ENCODE results near the gene TSG101. TPM values are rescaled to one million over a fixed set of nuclear protein-coding genes. Genes with fewer than 3 reads are reported as not detected.

Gene TSG101
- total and polyA plus RNA-seq, 10 of the 15 experiments (the other 5 are each of a cell fraction or from before 2014, with no cell fraction given): 22.3 to 147 (median 84.9) TPM

GRCh38 chr11:18521122-18521521, 5.6 kb downstream of the TSG101 start (continued):
- no peak for TF ChIP-seq ZNF592 (IDR thresholded peaks at IDR 0.05)
- TF ChIP-seq IRF3 (IDR thresholded peaks at IDR 0.05): no peak
- no peak for TF ChIP-seq PAX8 (IDR thresholded peaks at IDR 0.05)
- TF ChIP-seq HDAC6 (IDR thresholded peaks at IDR 0.05; ENCODE audit: unreplicated experiment): no peak
- no peak for TF ChIP-seq MTA2 (IDR thresholded peaks at IDR 0.05; ENCODE audit: low read depth)
- no peak for TF ChIP-seq POLR2A (IDR thresholded peaks at IDR 0.05; ENCODE audit: low read depth, low read length)

- intact Hi-C loops (cut with micrococcal nuclease; ENCODE audit: unreplicated experiment): no loop called here
- ChIA-PET SMC1A (ENCODE audit: uncharacterized antibody, unreplicated experiment) (interaction anchor here (0.6 to 1.3 kb wide), 3 partner anchors 9 to 259 kb away, joined by 3 to 4 read pairs (median 3); no protein-coding TSS in a partner anchor), POLR2A (no interaction called here)
Measured at GRCh38 chr11:18502352-18502751, 24.4 kb downstream of the TSG101 start.

More at GRCh38 chr11:18502352-18502751, 24.4 kb downstream of the TSG101 start:
- Histone ChIP-seq H3K27ac (ENCODE audit: control insufficient read depth, insufficient read depth) (no peak overlapping the region), H2AFZ (ENCODE audit: control insufficient read depth, low read depth, low read length) (no peak overlapping the region), H3K4me1 (ENCODE audit: control insufficient read depth, insufficient read depth, low read length) (no peaks in the 10 kb centered on the region), H3K9ac (ENCODE audit: control insufficient read depth, insufficient read depth, low read length) (no peak overlapping the region), H3K4me2 (ENCODE audit: control insufficient read depth, insufficient read depth) (no peak overlapping the region), H4K20me1 (ENCODE audit: control insufficient read depth, insufficient read depth) (no peaks in the 10 kb centered on the region), H3K27me3 (replicated peaks in 1 of 2; ENCODE audit: control insufficient read depth in 2 of 2, insufficient read depth in 2 of 2, low read length in 1 of 2) (no peaks in the 10 kb centered on the region), H3K9me3 (replicated peaks; ENCODE audit: control insufficient read depth, insufficient read depth, low read length) (no peaks in the 10 kb centered on the region), H3K79me2 (ENCODE audit: control insufficient read depth, insufficient read depth, low read length) (no peaks in the 10 kb centered on the region), H3K4me3 (no peak overlapping the region), H3K36me3 (ENCODE audit: control insufficient read depth in 2 of 2, insufficient read depth in 2 of 2, low read length in 1 of 2) (peaks cover 0 to 26% of the 10 kb centered on the region in 2 experiments; a peak in 2 of 4 replicates)
- CTCF ChIA-PET: interaction anchor here (0.6 to 0.9 kb wide), 3 partner anchors 8 to 258 kb away, joined by 3 to 4 read pairs (median 3); no protein-coding TSS in a partner anchor
- BruUV-seq (replicated peaks): no TSS peak
- in situ Hi-C loops (cut with MboI): no loop called here
- no peak for TF ChIP-seq WRNIP1 (IDR thresholded peaks at IDR 0.05; ENCODE audit: borderline replicate concordance, low read depth, low read length)
- no peak for TF ChIP-seq SIN3A (IDR thresholded peaks at IDR 0.05; ENCODE audit: low read depth, low read length)
- TF ChIP-seq NKRF (conservative IDR thresholded peaks at IDR 0.05): no peak
- TF ChIP-seq CBX5 (IDR thresholded peaks at IDR 0.05; ENCODE audit: low read depth): no peak
- no peak for TF ChIP-seq MXI1 (IDR thresholded peaks at IDR 0.05; ENCODE audit: low read depth, low read length)
- no peak for TF ChIP-seq NFYB (IDR thresholded peaks at IDR 0.05; ENCODE audit: insufficient read depth, low read depth, low read length)
- TF ChIP-seq BMI1 (IDR thresholded peaks at IDR 0.05; ENCODE audit: borderline replicate concordance): no peak
- TF ChIP-seq NFIC (IDR thresholded peaks at IDR 0.05; ENCODE audit: low read depth, low read length): no peak
- TF ChIP-seq E2F4 (IDR thresholded peaks at IDR 0.05; ENCODE audit: low read depth, low read length): no peak
- no peak for TF ChIP-seq CHD2 (IDR thresholded peaks at IDR 0.05; ENCODE audit: borderline replicate concordance, low read depth, low read length)
- no peak for TF ChIP-seq KLF5 (IDR thresholded peaks at IDR 0.05; ENCODE audit: partially characterized antibody)
- no peak for FAIRE-seq
- RAD21 ChIA-PET (ENCODE audit: unreplicated experiment): no interaction called here
- no peak for ATAC-seq
- DNase-seq (ENCODE audit: low read depth, low spot score): no peak

Data from GM12878 (cell line).